Endothelial cell of umbilical vein (primary cell): ENCODE measurements around the gene RNPEPL1. TPM values are rescaled to one million over a fixed set of nuclear protein-coding genes. Genes with fewer than 3 reads are reported as not detected.
A peak's percentile ranks its signal among the peaks of the same experiment; 100 is the strongest.

Source experiments
- BruUV-seq: library from RNA; stranded (reverse); fragments of 400-500 nt; replicated peaks from 2 replicates; lab custom pipeline; 2021; lab: Mats Ljungman, UMichigan
- CTCF ChIA-PET: fragments of 300-600, 350-600 bp; sonication (Branson Sonifier 250); formaldehyde crosslinking; loops from one replicate; lab custom pipeline; 2021; ENCODE audit warnings: antibody characterized with exemption, inconsistent platforms; lab: Charles Lee
- POLR2A ChIA-PET: fragments of 300-600, 350-600 bp; sonication (Branson Sonifier 250); formaldehyde crosslinking; loops from one replicate; lab custom pipeline; 2021; ENCODE audit warnings: antibody characterized with exemption, inconsistent platforms; lab: Charles Lee
- DNase-seq: peaks from one replicate; pipeline ENCODE4 v3.0.0-alpha.2; 2011; ENCODE audit warnings: low read depth, low spot score
- FAIRE-seq: peaks from 2 replicates; lab custom pipeline; 2011; peaks lifted over from hg19 to GRCh38; lab: Jason Lieb, UNC
- H2AFZ ChIP-seq: 2 replicates; pipeline ENCODE4 v1.6.0; 2012; ENCODE audit warnings: low read depth, low read length, control low read depth, inconsistent platforms
- H3K27ac ChIP-seq: 2 replicates; pipeline ENCODE4 v1.5.1; 2011; ENCODE audit warnings: low read depth, mild to moderate bottlenecking, control low read depth, low read length, moderate library complexity; ENCODE audit not compliant: insufficient read depth
- H3K27me3 ChIP-seq, 2 experiments: 2 replicates each; pipeline versions ENCODE4 v1.6.0 to v1.6.1; 2011; ENCODE audit warnings: low read length in 2 of 2, mixed read lengths in 1 of 2; ENCODE audit not compliant: control insufficient read depth in 2 of 2, insufficient read depth in 2 of 2
- H3K36me3 ChIP-seq, 2 experiments: 2 replicates in 1 of 2; 3 replicates in 1 of 2; pipeline ENCODE4 v1.5.1; 2011; ENCODE audit warnings: low read length in 2 of 2, mild to moderate bottlenecking in 1 of 2, moderate library complexity in 1 of 2; ENCODE audit not compliant: control insufficient read depth in 2 of 2, insufficient read depth in 2 of 2; ENCODE audit errors: extremely low read depth in 1 of 2
- H3K4me1 ChIP-seq: 3 replicates; pipeline ENCODE4 v1.5.1; 2011; ENCODE audit warnings: mild to moderate bottlenecking, low read length; ENCODE audit not compliant: control insufficient read depth, insufficient read depth; ENCODE audit errors: extremely low read depth
- H3K4me2 ChIP-seq: 2 replicates; pipeline ENCODE4 v1.6.1; 2011; ENCODE audit warnings: low read length, control low read depth, mixed read lengths; ENCODE audit not compliant: insufficient read depth
- H3K4me3 ChIP-seq, 3 experiments: fragments of 200-600 bp in 1 of 3; sonication (generic), shearing (Covaris generic) in 1 of 3; replicated peaks in 1 of 3; 2 replicates each; pipeline ENCODE4 v1.5.1; 2011 to 2016; ENCODE audit warnings: control low read depth in 3 of 3, low read length in 3 of 3, mild to moderate bottlenecking in 2 of 3, inconsistent platforms in 1 of 3, low read depth in 1 of 3, moderate library complexity in 1 of 3; ENCODE audit not compliant: insufficient read depth in 1 of 3
- H3K79me2 ChIP-seq: 2 replicates; pipeline ENCODE4 v1.6.0; 2012; ENCODE audit warnings: low read length, inconsistent platforms; ENCODE audit not compliant: control insufficient read depth, insufficient read depth
- H3K9ac ChIP-seq: replicated peaks from 2 replicates; pipeline ENCODE3; 2011; ENCODE audit warnings: low read length, control low read depth; ENCODE audit not compliant: insufficient read depth; ENCODE audit errors: extremely low read depth
- H3K9me1 ChIP-seq: replicated peaks from 3 replicates; pipeline ENCODE4 v1.6.0; 2011; ENCODE audit warnings: mild to moderate bottlenecking, low read length; ENCODE audit not compliant: control insufficient read depth, insufficient read depth; ENCODE audit errors: extremely low read depth
- H3K9me3 ChIP-seq: replicated peaks from 2 replicates; pipeline ENCODE4 v1.5.1; 2012; ENCODE audit warnings: low read length, inconsistent platforms; ENCODE audit not compliant: control insufficient read depth, insufficient read depth
- H4K20me1 ChIP-seq: replicated peaks from 2 replicates; pipeline ENCODE3; 2011; ENCODE audit warnings: mild to moderate bottlenecking, low read length; ENCODE audit not compliant: control insufficient read depth, insufficient read depth; ENCODE audit errors: extremely low read depth
- CTCF ChIP-seq, 2 donors: IDR thresholded peaks; 1 replicate in 1 of 2; 2 replicates in 1 of 2; pipeline ENCODE4 v1.5.1; 2011; ENCODE audit warnings: low read length in 2 of 2, mild to moderate bottlenecking in 2 of 2, moderate library complexity in 2 of 2, control low read depth in 1 of 2, inconsistent platforms in 1 of 2, low read depth in 1 of 2; ENCODE audit not compliant: insufficient read depth in 1 of 2; ENCODE audit errors: extremely low read depth in 1 of 2
- EZH2 ChIP-seq: IDR thresholded peaks from 2 replicates; pipeline ENCODE4 v1.6.1; 2012; ENCODE audit warnings: borderline replicate concordance, low read depth, mild to moderate bottlenecking, moderate library complexity, low read length, inconsistent platforms; ENCODE audit not compliant: severe bottlenecking
- FOS ChIP-seq: IDR thresholded peaks from 2 replicates; pipeline ENCODE4 v1.6.1; 2011; ENCODE audit warnings: mild to moderate bottlenecking, low read length, moderate library complexity, borderline replicate concordance; ENCODE audit not compliant: insufficient read depth
- GATA2 ChIP-seq: IDR thresholded peaks from 2 replicates; pipeline ENCODE4 v1.7.0; 2011; ENCODE audit warnings: low read depth, mild to moderate bottlenecking, moderate library complexity, mixed read lengths, low read length; ENCODE audit not compliant: insufficient read length, insufficient read depth
- JUN ChIP-seq: IDR thresholded peaks from 2 replicates; pipeline ENCODE4 v1.6.1; 2011; ENCODE audit warnings: borderline replicate concordance, low read depth; ENCODE audit not compliant: insufficient read length, insufficient read depth
- MAX ChIP-seq: IDR thresholded peaks from 2 replicates; pipeline ENCODE4 v1.6.1; 2011; ENCODE audit not compliant: insufficient read depth, insufficient read length
- MYC ChIP-seq: IDR thresholded peaks from one replicate; pipeline ENCODE4 v1.6.1; 2011; ENCODE audit warnings: mild to moderate bottlenecking, low read depth, low read length
- POLR2A ChIP-seq: IDR thresholded peaks from 2 replicates; pipeline ENCODE4 v1.6.1; 2012; ENCODE audit warnings: low read depth, mild to moderate bottlenecking, control low read depth, low read length
- POLR2AphosphoS5 ChIP-seq: IDR thresholded peaks from 2 replicates; pipeline ENCODE4 v1.6.1; 2012; ENCODE audit warnings: low read depth, mild to moderate bottlenecking, control low read depth, low read length, moderate library complexity; ENCODE audit not compliant: insufficient read depth
- dilution Hi-C: fragments of 300-500 bp; cut with MboI; formaldehyde crosslinking; loops from one replicate; pipeline ENCODE4 v1.15.0; 2019; ENCODE audit warnings: low sequenced_read_pairs; ENCODE audit not compliant: extremely low pct_ligation_motif_present
- intact Hi-C: fragments of 100-400 bp; cut with micrococcal nuclease; formaldehyde crosslinking; loops from one replicate; pipeline ENCODE4 v1.10.0; 2022
- polyA plus RNA-seq, 4 experiments: library from polyadenylated mRNA; depleted of rRNA in 3 of 4; stranded (reverse) in 3 of 4; unstranded in 1 of 4; fragments of >200 nt; gene quantifications; 2 replicates each; pipeline versions ENCODE4 v1.2.1 to v1.2.3, GENCODE V29; 2011 to 2012; ENCODE audit warnings: missing spikeins in 1 of 4
- total RNA-seq: library from RNA; stranded (reverse); gene quantifications from 2 replicates; pipeline ENCODE4 v1.2.3, GENCODE V29; 2021

The RNPEPL1 gene
- total and polyA plus RNA-seq, 2 donors (not counting 3 experiments of a cell fraction or from before 2014, with no cell fraction given): 35.8 to 67.1 TPM

- CTCF ChIA-PET: interaction anchor here (2.6 to 3.2 kb wide), 2 partner anchors 8 to 22 kb away, joined by 17 to 47 read pairs; partner anchors contain the start of genes ANKMY1 and CAPN10
- H3K9ac ChIP-seq: no peak overlapping the region
- no peak overlapping the region for H2AFZ ChIP-seq
- H3K9me3 ChIP-seq: no peaks in the 10 kb centered on the region
- H3K4me3 ChIP-seq: no peak overlapping the region
- no TSS peak for BruUV-seq
- DNase-seq: no peak
- dilution Hi-C loops: no loop called here
- FAIRE-seq: peak; percentile 74
- H3K79me2 ChIP-seq: peaks cover 9% of the 10 kb centered on the region
- POLR2A ChIA-PET: no interaction called here
- intact Hi-C loops: loop anchor here (5.0 to 10.0 kb wide), 5 partner anchors 127 to 753 kb away; partner anchors contain the start of genes GPC1, HDLBP, SEPTIN2 and SNED1
- peak overlapping the region; percentile 98 for H3K27ac ChIP-seq
- peak overlapping the region; percentile 6 for H3K4me2 ChIP-seq
- TF ChIP-seq EZH2: no peak
- TF ChIP-seq GATA2: no peak
- TF ChIP-seq MYC: no peak
- TF ChIP-seq CTCF (IDR thresholded peaks at IDR 0.05; ENCODE audit: extremely low read depth in 1 of 2, insufficient read depth in 1 of 2, low read depth in 1 of 2, low read length in 2 of 2): no peak
- no peak for TF ChIP-seq JUN
- no peak for TF ChIP-seq FOS
- no peak for TF ChIP-seq POLR2A
- TF ChIP-seq MAX: no peak
- no peak for TF ChIP-seq POLR2AphosphoS5
- H3K36me3 ChIP-seq: no peaks in the 10 kb centered on the region
- H4K20me1 ChIP-seq: no peaks in the 10 kb centered on the region
- no peaks in the 10 kb centered on the region for H3K27me3 ChIP-seq
- no peaks in the 10 kb centered on the region for H3K9me1 ChIP-seq
- H3K4me1 ChIP-seq: peaks cover 46% of the 10 kb centered on the region
These were observed 3.5 kb upstream of the RNPEPL1 start for GRCh38 chr2:240564561-240565332.
